Hepatocyte (in vitro differentiated cells): ENCODE results near the gene HERC6.

Experiments
- CTCF ChIP-seq: fragments of 200-600 bp; sonication (generic); IDR thresholded peaks from 2 replicates; pipeline ENCODE4 v1.5.1; 2016; ENCODE audit warnings: antibody characterized with exemption, mild to moderate bottlenecking; ENCODE audit not compliant: poor library complexity
- EZH2 ChIP-seq: fragments of 200-600 bp; sonication (generic); IDR thresholded peaks from 2 replicates; pipeline ENCODE4 v1.6.1; 2016; ENCODE audit warnings: antibody characterized with exemption, mild to moderate bottlenecking, borderline replicate concordance
- EZH2phosphoT487 ChIP-seq: fragments of 200-600 bp; sonication (generic); IDR thresholded peaks from one replicate; pipeline ENCODE4 v1.6.1; 2018; ENCODE audit warnings: antibody characterized with exemption, mild to moderate bottlenecking, low read depth, moderate library complexity; ENCODE audit not compliant: unreplicated experiment, severe bottlenecking

- peak; percentile 87 for TF ChIP-seq CTCF
- no peak for TF ChIP-seq EZH2phosphoT487
- no peak for TF ChIP-seq EZH2
Observed at GRCh38 chr4:88456670-88457306, 78.1 kb downstream of the HERC6 start, which contains the start of gene HERC5.
